ENCODE data around the gene MTHFD1L.

- TF ChIP-seq CTCF (IDR thresholded peaks at IDR 0.05; ENCODE audit: low read depth, low read length, poor library complexity, severe bottlenecking) (no peak), EZH2phosphoT487 (IDR thresholded peaks at IDR 0.05; ENCODE audit: borderline replicate concordance, low read length) (no peak)
Observed at GRCh38 chr6:151073146-151073545, 207.6 kb downstream of the MTHFD1L start.

Data from DOHH2 (cell line).